NCI-H1092 (cell line): ENCODE results near the gene PFDN5.
"Not testable (repeated sequence)": the region's sequence is repeated elsewhere in the genome, so short reads cannot be mapped to it uniquely, and the experiment has no call there.

ENCODE experiments used
- DNase-seq: peaks from one replicate; lab custom pipeline; 2025; lab: John Stamatoyannopoulos, UW

The PFDN5 gene

GRCh38 chr12:53328043-53328435 is 32.7 kb downstream of the PFDN5 start:
- DNase-seq = no peak

- no peak for DNase-seq
Measured at GRCh38 chr12:53330671-53331070, 35.3 kb downstream of the PFDN5 start.

DNA sequence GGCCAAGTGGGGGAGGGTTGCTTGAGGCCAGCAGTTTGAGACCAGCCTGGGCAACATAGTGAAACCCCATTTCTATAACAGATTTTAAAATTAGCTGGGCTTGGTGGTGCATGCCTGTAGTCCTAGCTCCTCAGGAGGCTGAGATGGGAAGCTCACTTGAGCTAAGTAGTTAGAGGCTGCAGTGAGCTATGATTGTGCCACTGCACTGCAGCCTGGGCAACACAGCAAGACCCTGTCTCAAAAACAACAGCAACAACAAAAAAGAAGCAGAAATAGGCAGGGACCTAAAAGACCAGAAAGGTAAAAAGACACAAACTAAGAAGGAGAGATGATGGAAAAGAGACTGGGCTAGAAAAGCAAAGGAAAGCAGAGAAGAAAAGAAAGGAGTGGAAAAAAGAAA is 37.0 kb downstream of the PFDN5 start:
- not testable (repeated sequence) for DNase-seq

- no peak for DNase-seq
Measured at GRCh38 chr12:53332744-53333143, 37.4 kb downstream of the PFDN5 start.

DNA sequence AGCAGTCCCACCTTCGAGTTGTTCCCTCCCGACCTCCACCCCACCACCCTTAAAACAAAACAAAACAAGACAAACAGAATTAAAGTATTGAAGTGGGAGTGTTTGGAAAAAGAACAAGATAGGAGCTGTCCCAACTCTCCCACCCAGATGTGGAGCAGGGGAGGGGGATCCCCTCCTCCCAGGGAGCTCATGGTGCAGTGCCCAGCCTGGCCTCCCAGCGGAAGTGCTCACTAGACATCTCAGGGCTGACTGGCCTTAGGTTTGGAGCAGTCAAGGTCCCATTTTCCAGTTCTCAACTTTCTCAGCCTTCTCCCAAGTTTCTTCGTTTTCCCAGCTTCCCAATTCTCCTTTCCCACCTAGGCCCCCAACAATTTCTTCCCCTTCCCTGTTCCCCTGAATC is 37.9 kb downstream of the PFDN5 start:
- DNase-seq = no peak

DNA sequence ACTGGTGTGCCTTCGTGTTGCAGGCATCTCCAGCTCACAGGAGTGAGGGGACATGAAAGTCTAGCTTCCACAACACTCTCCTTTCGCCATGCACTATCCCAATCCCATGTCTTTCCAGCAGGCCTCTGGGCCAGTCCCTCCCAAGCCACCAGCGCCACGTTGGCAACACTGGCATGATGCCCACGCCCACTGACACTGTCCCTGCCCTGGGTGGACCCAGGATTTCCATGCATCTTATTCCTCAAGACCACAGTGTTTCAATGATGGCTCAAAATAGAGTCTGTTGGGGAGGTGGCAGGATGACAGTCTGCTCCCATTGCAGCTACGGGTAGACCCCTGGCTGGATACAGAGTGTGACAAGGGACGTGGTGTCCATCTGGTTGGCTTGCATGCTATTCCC is 38.5 kb downstream of the PFDN5 start:
- DNase-seq = no peak

DNA sequence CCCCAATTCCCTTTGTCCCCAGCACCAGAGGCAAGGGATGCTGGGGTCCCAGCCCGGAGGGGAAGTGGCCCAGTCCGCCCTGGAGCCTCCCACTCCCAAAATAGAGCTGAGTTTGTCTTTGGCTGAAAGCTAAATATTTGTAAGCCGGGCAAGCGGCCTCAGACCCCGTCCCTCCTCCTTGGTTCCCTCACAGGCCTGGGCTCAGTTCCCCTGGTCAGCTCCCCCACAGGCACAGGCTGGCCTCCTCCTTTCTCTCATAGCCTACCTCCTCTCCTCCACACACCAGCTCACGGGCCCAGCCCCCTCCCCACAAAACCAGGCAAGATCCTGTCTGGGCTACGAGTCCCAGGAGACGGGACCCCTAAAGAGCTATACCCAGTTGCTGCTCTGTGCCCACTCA is 39.5 kb downstream of the PFDN5 start:
- DNase-seq = no peak

GRCh38 chr12:53336181-53336681 is 40.9 kb downstream of the PFDN5 start, which contains the start of gene SP7:
Gene SP7, minus strand, starts transcription at chr12:53336354. Its CDS starts 708 bp downstream, at chr12:53335646.
- DNase-seq = no peak

- DNase-seq = no peak
Measured at GRCh38 chr12:53338017-53338416, 42.7 kb downstream of the PFDN5 start.

- DNase-seq = no peak
Measured at GRCh38 chr12:53338916-53339315, 43.6 kb downstream of the PFDN5 start.

DNA sequence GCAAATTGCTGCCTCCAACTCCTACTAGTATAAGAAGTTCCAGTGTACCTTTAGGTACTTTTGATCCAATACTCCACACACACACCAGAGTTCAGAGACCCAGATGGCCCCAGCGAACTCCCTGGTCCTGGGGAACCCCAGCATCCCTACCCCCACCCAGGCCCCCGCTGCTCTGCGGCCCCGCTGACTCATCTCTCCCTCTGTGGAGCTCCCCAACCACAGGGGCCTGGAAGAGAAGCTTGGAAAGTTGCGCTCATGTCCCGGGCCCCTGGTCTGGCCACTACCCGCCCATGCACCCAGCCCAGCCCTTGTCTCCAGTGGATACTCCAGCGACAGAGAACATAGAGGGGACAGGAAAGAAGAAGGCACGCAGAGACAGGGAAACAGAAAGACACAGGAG is 45.1 kb downstream of the PFDN5 start:
- no peak for DNase-seq

GRCh38 chr12:53343449-53343848 is 48.1 kb downstream of the PFDN5 start:
- DNase-seq = no peak

- no peak for DNase-seq
Measured at GRCh38 chr12:53343969-53344368, 48.6 kb downstream of the PFDN5 start.

DNA sequence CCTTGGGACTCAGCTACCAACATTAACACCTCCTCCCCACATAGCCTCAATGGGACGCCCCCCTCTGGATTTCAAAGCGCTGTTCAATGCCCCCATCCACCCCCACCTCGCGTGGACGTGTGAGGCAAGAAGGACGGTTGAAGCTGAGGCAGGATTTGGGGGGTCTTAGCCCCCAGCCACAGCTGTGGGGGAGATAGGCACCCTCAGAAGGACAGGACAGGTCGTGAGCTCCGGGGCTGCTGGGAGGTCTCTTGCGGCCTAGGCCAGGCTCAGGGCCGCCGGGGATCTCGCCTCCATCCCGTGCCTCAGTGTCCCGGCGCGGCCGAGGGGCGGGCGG is 49.1 kb downstream of the PFDN5 start:
- DNase-seq = no peak

DNA sequence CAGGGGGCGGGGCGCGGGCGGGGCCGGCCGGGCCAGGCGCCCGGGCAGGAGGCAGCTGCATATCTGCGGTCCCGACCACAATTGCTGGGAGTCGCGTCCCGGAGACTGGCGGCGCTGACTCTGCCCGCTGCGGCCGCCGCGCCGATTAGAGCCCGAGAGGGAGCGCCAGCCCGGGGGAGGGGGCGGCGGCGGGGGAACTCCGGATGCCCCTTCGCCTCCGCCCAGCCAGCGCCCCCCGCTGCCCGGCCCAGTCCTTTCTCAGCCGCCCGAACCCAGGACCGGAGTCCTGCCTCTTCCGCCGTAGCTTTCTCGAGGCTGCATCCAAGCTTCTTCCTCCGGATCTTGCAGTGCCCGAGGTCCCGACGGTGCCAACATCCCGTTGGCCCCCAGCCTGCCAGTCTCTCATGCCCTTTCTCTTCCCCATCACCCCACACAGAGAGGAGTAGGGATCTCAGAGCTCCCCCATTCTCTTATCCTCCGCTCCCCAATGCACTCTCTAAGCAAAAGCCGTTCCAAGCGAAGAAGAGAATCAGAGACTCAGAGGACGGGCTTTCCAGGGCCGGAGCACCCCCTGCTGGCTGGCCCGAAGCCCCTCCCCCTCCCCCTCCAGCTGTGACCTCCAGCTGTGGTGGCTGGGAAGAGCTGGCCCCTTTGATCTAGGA is 49.6 kb downstream of the PFDN5 start:
- peak; percentile 25 for DNase-seq

DNA sequence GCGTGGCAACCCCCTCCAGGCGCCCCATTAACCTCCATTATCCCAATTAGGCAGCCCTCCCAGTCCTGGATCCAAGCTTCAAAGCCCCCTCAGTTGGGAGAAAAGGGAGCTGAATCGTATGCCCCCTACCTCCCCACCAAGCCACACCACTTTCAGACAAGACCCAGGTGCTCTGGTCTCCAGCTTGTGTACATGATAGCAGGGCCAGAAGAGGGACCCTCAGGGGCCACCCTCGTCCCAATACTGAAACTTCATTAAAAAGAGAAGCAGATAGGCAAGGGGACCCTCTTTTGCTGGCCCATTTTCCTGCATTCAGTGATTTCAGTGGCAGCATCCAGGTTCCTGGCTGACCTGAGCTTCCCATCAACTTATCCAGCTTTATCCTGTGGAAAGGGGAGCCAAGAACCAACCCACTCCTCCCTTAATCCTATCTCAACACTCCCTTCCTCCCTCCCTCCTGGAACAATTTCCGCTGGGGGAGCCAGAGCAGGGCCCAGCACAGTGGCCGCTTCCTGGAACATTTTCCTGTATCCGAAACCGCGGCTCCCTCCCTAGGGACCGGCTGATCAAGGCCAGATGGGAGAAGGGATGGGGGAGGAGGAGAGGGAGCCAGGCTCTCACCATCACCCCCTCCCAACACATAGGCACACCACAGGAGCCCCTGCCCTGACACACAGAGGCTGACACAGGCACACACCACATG is 50.3 kb downstream of the PFDN5 start:
- no peak for DNase-seq

- no peak for DNase-seq
Measured at GRCh38 chr12:53346491-53346890, 51.1 kb downstream of the PFDN5 start.

GRCh38 chr12:53347905-53348304 is 52.6 kb downstream of the PFDN5 start:
- DNase-seq = no peak
